HepG2 (cell line): ENCODE data around the gene VSIG10L. TPM values are rescaled to one million over a fixed set of nuclear protein-coding genes. Genes with fewer than 3 reads are reported as not detected.

Experiments used
- ATAC-seq: fragments of 200-7000 bp; cut with Tn5 transposase; 3 replicates; pipeline ENCODE4 v1.9.1; 2020; ENCODE audit warnings: mild to moderate bottlenecking, moderate library complexity
- BruUV-seq: library from RNA; stranded (reverse); fragments of 400-500 nt; replicated peaks from 2 replicates; lab custom pipeline; 2021; lab: Mats Ljungman, UMichigan
- CTCF ChIA-PET: fragments of 300-600 bp; formaldehyde crosslinking; extraction: SDS; loops from one replicate; lab custom pipeline; 2021; ENCODE audit warnings: low total read pairs, inconsistent platforms, low intra/inter-chr PET ratio; lab: Yijun Ruan, JAX
- POLR2A ChIA-PET: fragments of 350-600 bp; sonication (Branson Sonifier 250); formaldehyde crosslinking; loops from one replicate; lab custom pipeline; 2020; ENCODE audit warnings: antibody characterized with exemption, inconsistent platforms; lab: Yijun Ruan, JAX
- DNase-seq: peaks from one replicate; pipeline ENCODE4 v3.0.0-alpha.2; 2015; ENCODE audit warnings: low spot score
- FAIRE-seq: peaks from 3 replicates; lab custom pipeline; 2011; peaks lifted over from hg19 to GRCh38; lab: Jason Lieb, UNC
- H2AFZ ChIP-seq: one replicate; pipeline ENCODE4 v1.6.1; 2011; ENCODE audit warnings: low read length, inconsistent platforms
- H3K27ac ChIP-seq: fragments of 300-600 bp; 3 replicates; pipeline ENCODE4 v1.8.0; 2011; ENCODE audit warnings: mixed run types, mild to moderate bottlenecking, mixed read lengths, low read length, inconsistent platforms; ENCODE audit not compliant: insufficient read depth; ENCODE audit errors: extremely low read length
- H3K27me3 ChIP-seq, 2 experiments: fragments of 200-600 bp in 1 of 2; 2 replicates in 1 of 2; 3 replicates in 1 of 2; pipeline versions ENCODE4 v1.6.0 to v1.8.0; 2011; ENCODE audit warnings: low read length in 2 of 2, mild to moderate bottlenecking in 2 of 2, moderate library complexity in 2 of 2, inconsistent platforms in 1 of 2; ENCODE audit not compliant: insufficient read depth in 2 of 2, control insufficient read depth in 1 of 2
- H3K36me3 ChIP-seq, 2 experiments: fragments of 200-600 bp in 1 of 2; replicated peaks in 1 of 2; 2 replicates in 1 of 2; 3 replicates in 1 of 2; pipeline versions ENCODE4 v1.5.1 to v1.8.0; 2011; ENCODE audit warnings: low read length in 2 of 2, inconsistent platforms in 1 of 2; ENCODE audit not compliant: insufficient read depth in 2 of 2, control insufficient read depth in 1 of 2
- H3K4me1 ChIP-seq: 2 replicates; pipeline ENCODE4 v1.5.1; 2012; ENCODE audit warnings: low read length, inconsistent platforms; ENCODE audit not compliant: insufficient read depth
- H3K4me2 ChIP-seq: 2 replicates; pipeline ENCODE4 v1.6.0; 2011; ENCODE audit warnings: low read depth, low read length, inconsistent platforms
- H3K4me3 ChIP-seq, 3 experiments: fragments of 200-600 bp in 1 of 3; sonication (generic), shearing (Covaris generic) in 1 of 3; replicated peaks in 1 of 3; 2 replicates each; pipeline ENCODE4 v1.5.1; 2011 to 2016; ENCODE audit warnings: low read length in 3 of 3, inconsistent platforms in 2 of 3, low read depth in 2 of 3, mild to moderate bottlenecking in 2 of 3, control low read depth in 1 of 3, mixed read lengths in 1 of 3; ENCODE audit not compliant: insufficient read depth in 1 of 3
- H3K79me2 ChIP-seq: one replicate; pipeline ENCODE4 v1.6.1; 2011; ENCODE audit warnings: low read length, inconsistent platforms; ENCODE audit not compliant: insufficient read depth
- H3K9ac ChIP-seq: 2 replicates; pipeline ENCODE4 v1.6.0; 2011; ENCODE audit warnings: mild to moderate bottlenecking, low read depth, low read length, inconsistent platforms; ENCODE audit not compliant: insufficient read depth
- H3K9me3 ChIP-seq: 2 replicates; pipeline ENCODE4 v1.5.1; 2012; ENCODE audit warnings: mild to moderate bottlenecking, low read length
- H4K20me1 ChIP-seq: 2 replicates; pipeline ENCODE4 v1.6.0; 2011; ENCODE audit warnings: inconsistent platforms, mild to moderate bottlenecking, low read length, moderate library complexity; ENCODE audit not compliant: insufficient read depth
- SAFB2 ChIP-seq: sonication (generic); formaldehyde crosslinking; IDR thresholded peaks from 2 replicates; pipeline ENCODE4 v1.5.1; 2020; ENCODE audit warnings: missing genetic modification reagents, low read depth, mild to moderate bottlenecking, borderline replicate concordance
- SOX5 ChIP-seq: IDR thresholded peaks from 2 replicates; pipeline ENCODE4 v1.6.1; 2016; ENCODE audit warnings: borderline replicate concordance
- ZFP90 ChIP-seq: sonication (generic); formaldehyde crosslinking; IDR thresholded peaks from 2 replicates; pipeline ENCODE4 v1.8.0; 2022; ENCODE audit warnings: missing genetic modification reagents, mild to moderate bottlenecking, inconsistent platforms, borderline replicate concordance
- ZNF550 ChIP-seq: sonication (generic); formaldehyde crosslinking; IDR thresholded peaks from 2 replicates; pipeline ENCODE4 v1.4.0; 2020; ENCODE audit warnings: mild to moderate bottlenecking, missing genetic modification reagents, borderline replicate concordance
- ZNF570 ChIP-seq: sonication (generic); formaldehyde crosslinking; IDR thresholded peaks from 2 replicates; pipeline ENCODE4 v1.4.0; 2020; ENCODE audit warnings: mild to moderate bottlenecking, missing genetic modification reagents, borderline replicate concordance
- WGBS: methylation state at CpG from one replicate; pipeline ENCODE4 v1.1.6; 2017; ENCODE audit warnings: low lambda C conversion rate; 5-methylcytosine and 5-hydroxymethylcytosine counted together
- in situ Hi-C: cut with HindIII; loops from 2 replicates; pipeline ENCODE4 v1.10.0; 2017; ENCODE audit warnings: low pct_unique_long_range_greater_than_20kb; ENCODE audit not compliant: extremely low pct_ligation_motif_present
- intact Hi-C: fragments of 100-400 bp; cut with micrococcal nuclease; formaldehyde crosslinking; loops from one replicate; pipeline ENCODE4 v1.10.0; 2022; ENCODE audit not compliant: unreplicated experiment
- polyA plus RNA-seq, 8 experiments: library from polyadenylated mRNA; depleted of rRNA in 3 of 8; stranded (reverse) in 7 of 8; unstranded in 1 of 8; fragments of >200 nt; fragmentation: Illumina TruSeq in 4 of 8; extraction: Trizol in 4 of 8; gene quantifications; 2 replicates each; pipeline versions ENCODE4 v1.2.1 to v1.2.3, GENCODE V29; 2011 to 2016; ENCODE audit warnings: low read depth in 4 of 8, missing spikeins in 1 of 8, mixed read lengths in 1 of 8; ENCODE audit not compliant: insufficient read depth in 1 of 8
- total RNA-seq, 5 experiments: library from RNA; depleted of rRNA; stranded (reverse); fragments of >200 nt; fragmentation: Illumina TruSeq; extraction: Trizol; gene quantifications; 2 replicates each; pipeline ENCODE4 v1.2.3, GENCODE V29; 2016; ENCODE audit warnings: low read depth in 1 of 5
- TF ChIP-seq, protein P1 (sequence below): sonication (generic); formaldehyde crosslinking; conservative IDR thresholded peaks from 2 replicates; pipeline ENCODE4 v1.5.0; 2020; ENCODE audit warnings: missing genetic modification reagents
- TF ChIP-seq, protein P2 (sequence below): sonication (generic); formaldehyde crosslinking; IDR thresholded peaks from 2 replicates; pipeline ENCODE4 v1.4.0; 2020; ENCODE audit warnings: missing genetic modification reagents, mild to moderate bottlenecking, borderline replicate concordance
- TF ChIP-seq, protein P3 (sequence below): sonication (generic); formaldehyde crosslinking; IDR thresholded peaks from 2 replicates; pipeline ENCODE4 v1.5.1; 2020; ENCODE audit warnings: mild to moderate bottlenecking, missing genetic modification reagents, moderate library complexity

VSIG10L gene
- total and polyA plus RNA-seq, 2 of the 13 experiments (the other 11 are each of a cell fraction or from before 2014, with no cell fraction given) = 2.7 to 8.5 TPM

DNA sequence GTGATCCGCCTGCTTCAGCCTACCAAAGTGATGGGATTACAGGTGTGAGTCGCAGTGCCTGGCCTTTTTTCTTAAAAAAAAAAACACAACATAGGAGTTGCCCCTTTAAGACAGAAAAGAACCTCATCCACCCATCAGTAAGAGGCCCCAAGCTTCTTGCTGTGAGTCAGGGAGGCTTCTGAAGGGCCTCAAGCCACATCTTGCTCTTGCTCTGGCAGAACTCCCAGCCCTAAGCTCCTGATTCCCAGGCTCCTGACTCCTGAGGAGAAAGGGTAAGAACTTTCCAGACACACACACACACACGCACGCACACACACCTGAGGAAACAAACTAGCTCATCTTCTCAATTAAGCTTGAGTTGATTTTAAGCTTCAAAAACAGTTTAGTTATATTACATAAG lies 17.4 kb upstream of the VSIG10L start (continued):
- no peak for TF ChIP-seq ZNF570 (CRISPR knock-in tag)
- 0 out of 2 replicates have a peak, but pooled peaks have one; percentile 12 for TF ChIP-seq SOX5
- TF ChIP-seq, protein P1, sequence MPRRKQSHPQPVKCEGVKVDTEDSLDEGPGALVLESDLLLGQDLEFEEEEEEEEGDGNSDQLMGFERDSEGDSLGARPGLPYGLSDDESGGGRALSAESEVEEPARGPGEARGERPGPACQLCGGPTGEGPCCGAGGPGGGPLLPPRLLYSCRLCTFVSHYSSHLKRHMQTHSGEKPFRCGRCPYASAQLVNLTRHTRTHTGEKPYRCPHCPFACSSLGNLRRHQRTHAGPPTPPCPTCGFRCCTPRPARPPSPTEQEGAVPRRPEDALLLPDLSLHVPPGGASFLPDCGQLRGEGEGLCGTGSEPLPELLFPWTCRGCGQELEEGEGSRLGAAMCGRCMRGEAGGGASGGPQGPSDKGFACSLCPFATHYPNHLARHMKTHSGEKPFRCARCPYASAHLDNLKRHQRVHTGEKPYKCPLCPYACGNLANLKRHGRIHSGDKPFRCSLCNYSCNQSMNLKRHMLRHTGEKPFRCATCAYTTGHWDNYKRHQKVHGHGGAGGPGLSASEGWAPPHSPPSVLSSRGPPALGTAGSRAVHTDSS (CRISPR knock-in tag) = no peak
- TF ChIP-seq, protein P2, sequence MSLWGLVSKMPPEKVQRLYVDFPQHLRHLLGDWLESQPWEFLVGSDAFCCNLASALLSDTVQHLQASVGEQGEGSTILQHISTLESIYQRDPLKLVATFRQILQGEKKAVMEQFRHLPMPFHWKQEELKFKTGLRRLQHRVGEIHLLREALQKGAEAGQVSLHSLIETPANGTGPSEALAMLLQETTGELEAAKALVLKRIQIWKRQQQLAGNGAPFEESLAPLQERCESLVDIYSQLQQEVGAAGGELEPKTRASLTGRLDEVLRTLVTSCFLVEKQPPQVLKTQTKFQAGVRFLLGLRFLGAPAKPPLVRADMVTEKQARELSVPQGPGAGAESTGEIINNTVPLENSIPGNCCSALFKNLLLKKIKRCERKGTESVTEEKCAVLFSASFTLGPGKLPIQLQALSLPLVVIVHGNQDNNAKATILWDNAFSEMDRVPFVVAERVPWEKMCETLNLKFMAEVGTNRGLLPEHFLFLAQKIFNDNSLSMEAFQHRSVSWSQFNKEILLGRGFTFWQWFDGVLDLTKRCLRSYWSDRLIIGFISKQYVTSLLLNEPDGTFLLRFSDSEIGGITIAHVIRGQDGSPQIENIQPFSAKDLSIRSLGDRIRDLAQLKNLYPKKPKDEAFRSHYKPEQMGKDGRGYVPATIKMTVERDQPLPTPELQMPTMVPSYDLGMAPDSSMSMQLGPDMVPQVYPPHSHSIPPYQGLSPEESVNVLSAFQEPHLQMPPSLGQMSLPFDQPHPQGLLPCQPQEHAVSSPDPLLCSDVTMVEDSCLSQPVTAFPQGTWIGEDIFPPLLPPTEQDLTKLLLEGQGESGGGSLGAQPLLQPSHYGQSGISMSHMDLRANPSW (CRISPR knock-in tag) = no peak
- TF ChIP-seq ZNF550 (CRISPR knock-in tag) = no peak
- TF ChIP-seq ZFP90 (CRISPR knock-in tag) = no peak

DNA sequence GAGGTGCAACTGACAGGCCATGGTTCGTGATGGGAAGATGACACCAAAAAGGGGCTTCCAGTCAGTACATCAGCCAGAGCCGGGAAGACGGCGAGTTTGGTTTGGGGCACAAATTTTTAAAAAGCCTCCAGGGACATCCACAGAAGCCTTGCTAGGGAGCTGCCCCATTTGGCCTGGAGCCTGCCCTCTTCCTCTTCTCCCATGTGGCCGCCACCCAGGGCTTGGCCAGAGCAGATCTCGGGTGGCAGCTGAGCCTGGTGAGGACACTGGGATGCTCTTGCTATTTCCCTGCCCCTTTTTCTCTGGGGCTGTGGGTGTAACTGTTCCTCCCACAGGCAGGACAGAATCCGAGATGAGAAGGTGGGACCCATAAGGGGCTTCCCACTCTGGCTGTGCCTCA lies 16.0 kb upstream of the VSIG10L start:
- Histone ChIP-seq H3K27me3 (no peaks in the 10 kb centered on the region; a peak in 1 of 5 replicates), H4K20me1 (no peaks in the 10 kb centered on the region), H2AFZ (no peak overlapping the region), H3K4me1 (peaks cover 84% of the 10 kb centered on the region), H3K27ac (peak overlapping the region; percentile 56), H3K9me3 (no peaks in the 10 kb centered on the region), H3K4me2 (no peak overlapping the region), H3K79me2 (peaks cover 34% of the 10 kb centered on the region), H3K36me3 (no peaks in the 10 kb centered on the region; a peak in 1 of 5 replicates), H3K4me3 (no peak overlapping the region), H3K9ac (no peak overlapping the region)
- no TSS peak for BruUV-seq
- no peak for ATAC-seq
- intact Hi-C loops (no loop called here), in situ Hi-C loops (no loop called here)
- ChIA-PET POLR2A (interaction anchor here (0.9 to 4.7 kb wide), 3 partner anchors 6 to 14 kb away, joined by 3 to 309 read pairs (median 4); partner anchors contain the start of gene ETFB), CTCF (no interaction called here)
- WGBS = 100% methylated on average over 6 of the region's 7 CpGs
- DNase-seq = no peak
- TF ChIP-seq, protein P3, sequence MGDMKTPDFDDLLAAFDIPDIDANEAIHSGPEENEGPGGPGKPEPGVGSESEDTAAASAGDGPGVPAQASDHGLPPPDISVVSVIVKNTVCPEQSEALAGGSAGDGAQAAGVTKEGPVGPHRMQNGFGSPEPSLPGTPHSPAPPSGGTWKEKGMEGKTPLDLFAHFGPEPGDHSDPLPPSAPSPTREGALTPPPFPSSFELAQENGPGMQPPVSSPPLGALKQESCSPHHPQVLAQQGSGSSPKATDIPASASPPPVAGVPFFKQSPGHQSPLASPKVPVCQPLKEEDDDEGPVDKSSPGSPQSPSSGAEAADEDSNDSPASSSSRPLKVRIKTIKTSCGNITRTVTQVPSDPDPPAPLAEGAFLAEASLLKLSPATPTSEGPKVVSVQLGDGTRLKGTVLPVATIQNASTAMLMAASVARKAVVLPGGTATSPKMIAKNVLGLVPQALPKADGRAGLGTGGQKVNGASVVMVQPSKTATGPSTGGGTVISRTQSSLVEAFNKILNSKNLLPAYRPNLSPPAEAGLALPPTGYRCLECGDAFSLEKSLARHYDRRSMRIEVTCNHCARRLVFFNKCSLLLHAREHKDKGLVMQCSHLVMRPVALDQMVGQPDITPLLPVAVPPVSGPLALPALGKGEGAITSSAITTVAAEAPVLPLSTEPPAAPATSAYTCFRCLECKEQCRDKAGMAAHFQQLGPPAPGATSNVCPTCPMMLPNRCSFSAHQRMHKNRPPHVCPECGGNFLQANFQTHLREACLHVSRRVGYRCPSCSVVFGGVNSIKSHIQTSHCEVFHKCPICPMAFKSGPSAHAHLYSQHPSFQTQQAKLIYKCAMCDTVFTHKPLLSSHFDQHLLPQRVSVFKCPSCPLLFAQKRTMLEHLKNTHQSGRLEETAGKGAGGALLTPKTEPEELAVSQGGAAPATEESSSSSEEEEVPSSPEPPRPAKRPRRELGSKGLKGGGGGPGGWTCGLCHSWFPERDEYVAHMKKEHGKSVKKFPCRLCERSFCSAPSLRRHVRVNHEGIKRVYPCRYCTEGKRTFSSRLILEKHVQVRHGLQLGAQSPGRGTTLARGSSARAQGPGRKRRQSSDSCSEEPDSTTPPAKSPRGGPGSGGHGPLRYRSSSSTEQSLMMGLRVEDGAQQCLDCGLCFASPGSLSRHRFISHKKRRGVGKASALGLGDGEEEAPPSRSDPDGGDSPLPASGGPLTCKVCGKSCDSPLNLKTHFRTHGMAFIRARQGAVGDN (CRISPR knock-in tag) = peak; percentile 30
- TF ChIP-seq SAFB2 = no peak
- no peak for FAIRE-seq
